ENCODE results near the gene ZNF385C. TPM values are rescaled to one million over a fixed set of nuclear protein-coding genes. Genes with fewer than 3 reads are reported as not detected.

The ZNF385C gene
- total RNA-seq, 2 experiments from 2014 or later: 0.67 to 0.85 TPM

DNA sequence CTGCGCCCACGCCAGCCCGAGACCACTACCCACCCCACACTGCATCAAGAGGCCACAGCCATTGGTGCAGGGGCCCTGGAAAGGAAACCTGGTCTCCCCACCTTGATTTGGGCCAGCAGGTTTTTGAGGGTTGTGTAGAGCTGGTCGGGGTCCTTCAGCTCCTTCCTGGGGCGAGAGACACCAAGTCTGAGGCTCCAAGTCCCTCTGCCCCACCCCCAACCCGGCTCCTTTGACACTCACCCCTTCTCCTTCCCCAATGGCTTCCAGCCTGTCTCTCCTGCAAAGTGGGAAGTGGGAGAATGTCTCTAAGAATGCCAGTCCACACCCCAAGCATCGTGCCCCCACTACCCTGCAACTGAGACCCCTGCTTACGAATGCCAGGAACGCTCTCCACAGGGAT, 15.8 kb upstream of the ZNF385C start:
- CTCF ChIA-PET (ENCODE audit: unreplicated experiment): no interaction called here
- BruUV-seq (replicated peaks): no TSS peak
- TF ChIP-seq, protein P1, sequence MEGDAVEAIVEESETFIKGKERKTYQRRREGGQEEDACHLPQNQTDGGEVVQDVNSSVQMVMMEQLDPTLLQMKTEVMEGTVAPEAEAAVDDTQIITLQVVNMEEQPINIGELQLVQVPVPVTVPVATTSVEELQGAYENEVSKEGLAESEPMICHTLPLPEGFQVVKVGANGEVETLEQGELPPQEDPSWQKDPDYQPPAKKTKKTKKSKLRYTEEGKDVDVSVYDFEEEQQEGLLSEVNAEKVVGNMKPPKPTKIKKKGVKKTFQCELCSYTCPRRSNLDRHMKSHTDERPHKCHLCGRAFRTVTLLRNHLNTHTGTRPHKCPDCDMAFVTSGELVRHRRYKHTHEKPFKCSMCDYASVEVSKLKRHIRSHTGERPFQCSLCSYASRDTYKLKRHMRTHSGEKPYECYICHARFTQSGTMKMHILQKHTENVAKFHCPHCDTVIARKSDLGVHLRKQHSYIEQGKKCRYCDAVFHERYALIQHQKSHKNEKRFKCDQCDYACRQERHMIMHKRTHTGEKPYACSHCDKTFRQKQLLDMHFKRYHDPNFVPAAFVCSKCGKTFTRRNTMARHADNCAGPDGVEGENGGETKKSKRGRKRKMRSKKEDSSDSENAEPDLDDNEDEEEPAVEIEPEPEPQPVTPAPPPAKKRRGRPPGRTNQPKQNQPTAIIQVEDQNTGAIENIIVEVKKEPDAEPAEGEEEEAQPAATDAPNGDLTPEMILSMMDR (conservative IDR thresholded peaks at IDR 0.05; ENCODE audit: low read length): no peak
- no peak for TF ChIP-seq EZH2phosphoT487 (IDR thresholded peaks at IDR 0.05; ENCODE audit: borderline replicate concordance, low read depth, low read length)
- POLR2A ChIA-PET: no interaction called here
- Histone ChIP-seq H3K36me3 (ENCODE audit: insufficient read depth, low read length) (peaks cover 39% of the 10 kb centered on the region), H3K4me3 (ENCODE audit: low read depth, low read length, poor library complexity, severe bottlenecking) (no peak overlapping the region), H3K79me2 (ENCODE audit: insufficient read depth, low read depth, low read length) (no peaks in the 10 kb centered on the region), H3K9me3 (ENCODE audit: low read length) (no peaks in the 10 kb centered on the region), H3K9me2 (ENCODE audit: insufficient read depth, low read length) (no peaks in the 10 kb centered on the region), H3K4me2 (ENCODE audit: low read length) (no peak overlapping the region), H2AFZ (ENCODE audit: low read length) (no peak overlapping the region), H3K27ac (ENCODE audit: low read depth, low read length, poor library complexity, severe bottlenecking) (no peak overlapping the region), H3K4me1 (ENCODE audit: insufficient read depth, low read length, poor library complexity, severe bottlenecking) (peaks cover 75% of the 10 kb centered on the region), H4K20me1 (ENCODE audit: insufficient read depth, low read length) (no peaks in the 10 kb centered on the region)
- intact Hi-C loops (cut with micrococcal nuclease; ENCODE audit: unreplicated experiment): loop anchor here (10.0 kb wide), 2 partner anchors 271 to 379 kb away; partner anchors contain the start of genes HAP1 and STAT3
- DNase-seq (ENCODE audit: low spot score): no peak

DNA sequence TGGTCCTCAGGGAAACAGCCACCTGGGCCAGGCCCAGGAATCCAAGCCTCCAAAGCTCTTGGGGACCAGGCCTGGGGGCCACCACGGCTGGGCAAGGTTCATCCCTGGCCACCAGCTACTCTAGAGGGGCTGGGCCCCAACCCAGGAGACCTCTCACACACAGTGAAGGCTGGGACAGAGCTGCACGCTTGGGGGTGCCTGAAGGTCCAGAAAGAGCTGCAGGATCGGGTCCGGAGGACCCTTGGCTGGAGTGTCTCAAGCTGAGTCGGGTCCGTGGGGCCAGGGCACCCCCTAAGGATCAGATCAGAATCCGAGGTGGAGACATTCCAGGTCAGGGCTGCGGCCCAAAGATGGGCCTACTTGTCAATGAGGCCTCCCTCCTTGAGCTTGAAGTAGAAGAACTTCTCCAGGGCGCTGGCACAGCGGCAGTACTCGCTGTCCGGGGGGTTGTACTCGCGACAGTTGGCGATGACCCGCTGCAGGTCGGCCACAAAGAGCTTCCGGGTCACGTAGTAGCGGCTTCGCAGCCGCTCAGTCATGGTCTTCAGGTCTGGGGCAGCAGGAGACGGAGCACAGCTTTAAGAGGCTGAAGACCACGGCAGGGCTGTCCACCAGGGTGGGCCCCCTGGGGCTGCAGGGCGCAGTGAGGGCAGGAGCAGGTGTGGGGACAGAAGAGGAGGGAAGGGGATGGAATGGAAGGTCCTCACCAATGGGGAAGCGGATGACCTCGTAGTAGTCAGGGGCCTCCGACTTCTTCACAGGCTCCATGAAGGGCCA, 15.2 kb upstream of the ZNF385C start:
- ChIA-PET POLR2A (interaction anchor here (0.9 to 1.3 kb wide), 4 partner anchors 42 to 151 kb away, joined by 3 to 7 read pairs (median 4); partner anchors contain the start of genes CNP and DNAJC7), CTCF (ENCODE audit: unreplicated experiment) (interaction anchor here (0.8 to 1.3 kb wide), 3 partner anchors 41 to 183 kb away, joined by 3 to 5 read pairs (median 3); partner anchors contain the start of genes DNAJC7 and ODAD4)
- no peaks in the 10 kb centered on the region for H3K9me3 ChIP-seq (ENCODE audit: low read length)
- H3K9me2 ChIP-seq (ENCODE audit: insufficient read depth, low read length): no peaks in the 10 kb centered on the region
- H3K4me3 ChIP-seq (ENCODE audit: low read depth, low read length, poor library complexity, severe bottlenecking): peak overlapping the region; percentile 63
- peaks cover 69% of the 10 kb centered on the region for H3K4me1 ChIP-seq (ENCODE audit: insufficient read depth, low read length, poor library complexity, severe bottlenecking)
- no peak overlapping the region for H2AFZ ChIP-seq (ENCODE audit: low read length)
- peaks cover 35% of the 10 kb centered on the region for H3K36me3 ChIP-seq (ENCODE audit: insufficient read depth, low read length)
- H4K20me1 ChIP-seq (ENCODE audit: insufficient read depth, low read length): no peaks in the 10 kb centered on the region
- H3K27ac ChIP-seq (ENCODE audit: low read depth, low read length, poor library complexity, severe bottlenecking): peak overlapping the region; percentile 83
- TF ChIP-seq, protein P1 (conservative IDR thresholded peaks at IDR 0.05; ENCODE audit: low read length): no peak
- no peak for TF ChIP-seq EZH2phosphoT487 (IDR thresholded peaks at IDR 0.05; ENCODE audit: borderline replicate concordance, low read depth, low read length)
- BruUV-seq (replicated peaks): TSS peak; percentile 85
- no peaks in the 10 kb centered on the region for H3K79me2 ChIP-seq (ENCODE audit: insufficient read depth, low read depth, low read length)
- H3K4me2 ChIP-seq (ENCODE audit: low read length): peak overlapping the region; percentile 85
- no peak for DNase-seq (ENCODE audit: low spot score)
- intact Hi-C loops (cut with micrococcal nuclease; ENCODE audit: unreplicated experiment): loop anchor here (10.0 kb wide), 2 partner anchors 271 to 379 kb away; partner anchors contain the start of genes HAP1 and STAT3

All from OCI-LY7 (cell line).